GM12878 (cell line): ENCODE data around the gene CFLAR.

ENCODE experiments used
- BACH1 ChIP-seq: fragments of 450-650 bp; IDR thresholded peaks from 2 replicates; pipeline ENCODE4 v1.6.1; 2017; ENCODE audit warnings: mild to moderate bottlenecking, borderline replicate concordance
- CBFB ChIP-seq: IDR thresholded peaks from 2 replicates; pipeline ENCODE4 v1.6.1; 2016; ENCODE audit warnings: antibody characterized with exemption, low read depth
- CHD2 ChIP-seq: IDR thresholded peaks from 2 replicates; pipeline ENCODE4 v1.6.1; 2011; ENCODE audit warnings: low read depth, low read length, improper control_type of control experiment, borderline replicate concordance
- JUND ChIP-seq: IDR thresholded peaks from 2 replicates; pipeline ENCODE4 v1.6.1; 2012; ENCODE audit warnings: low read depth, mild to moderate bottlenecking, low read length, improper control_type of control experiment, moderate library complexity
- MYC ChIP-seq: IDR thresholded peaks from 2 replicates; pipeline ENCODE4 v1.6.1; 2011; ENCODE audit warnings: mild to moderate bottlenecking, low read length, moderate library complexity, inconsistent platforms; ENCODE audit not compliant: insufficient read depth, insufficient replicate concordance, insufficient read length, severe bottlenecking
- POLR2A ChIP-seq: IDR thresholded peaks from 2 replicates; pipeline ENCODE4 v1.6.1; 2011; ENCODE audit warnings: low read depth, mild to moderate bottlenecking, low read length
- RAD21 ChIP-seq: IDR thresholded peaks from 2 replicates; pipeline ENCODE4 v1.6.1; 2011; ENCODE audit warnings: mild to moderate bottlenecking, low read depth, low read length, moderate library complexity; ENCODE audit not compliant: insufficient read depth
- TARDBP ChIP-seq: IDR thresholded peaks from 2 replicates; pipeline ENCODE4 v1.6.1; 2016; ENCODE audit warnings: borderline replicate concordance
- TBL1XR1 ChIP-seq: IDR thresholded peaks from 2 replicates; pipeline ENCODE4 v1.6.1; 2012; ENCODE audit warnings: low read depth, low read length, improper control_type of control experiment
- YY1 ChIP-seq: IDR thresholded peaks from 2 replicates; pipeline ENCODE4 v1.6.1; 2011; ENCODE audit warnings: low read depth, mild to moderate bottlenecking, low read length
- TF ChIP-seq, protein P1 (sequence below): IDR thresholded peaks from 2 replicates; pipeline ENCODE4 v1.6.1; 2012; ENCODE audit warnings: improper control_type of control experiment, low read depth, low read length; ENCODE audit not compliant: insufficient replicate concordance
- TF ChIP-seq, protein P2 (sequence below): IDR thresholded peaks from 2 replicates; pipeline ENCODE4 v1.6.1; 2011; ENCODE audit warnings: mild to moderate bottlenecking, low read depth, low read length, moderate library complexity; ENCODE audit not compliant: insufficient replicate concordance

DNA sequence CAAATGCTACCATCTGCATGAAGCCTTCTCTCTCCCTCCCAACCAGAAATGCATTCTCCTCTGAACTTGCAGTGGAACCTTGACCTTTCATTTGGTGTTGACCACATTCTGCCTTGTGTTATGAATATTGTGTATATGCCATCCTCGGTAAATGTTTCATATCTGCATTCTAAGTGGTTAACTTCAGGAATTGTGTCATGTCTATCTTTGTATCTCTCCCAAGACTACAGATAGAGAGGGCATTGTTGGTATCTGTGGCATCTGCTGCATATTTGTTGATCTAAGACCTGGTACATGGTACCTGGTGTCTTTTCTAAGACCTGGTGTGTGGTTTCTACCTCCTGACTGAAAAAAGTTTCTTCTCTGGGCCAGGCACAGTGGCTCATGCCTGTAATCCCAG is 101.0 kb downstream of the CFLAR start:
- no peak for TF ChIP-seq CBFB
- no peak for TF ChIP-seq POLR2A
- no peak for TF ChIP-seq TARDBP
- no peak for TF ChIP-seq RAD21
- TF ChIP-seq, protein P1, sequence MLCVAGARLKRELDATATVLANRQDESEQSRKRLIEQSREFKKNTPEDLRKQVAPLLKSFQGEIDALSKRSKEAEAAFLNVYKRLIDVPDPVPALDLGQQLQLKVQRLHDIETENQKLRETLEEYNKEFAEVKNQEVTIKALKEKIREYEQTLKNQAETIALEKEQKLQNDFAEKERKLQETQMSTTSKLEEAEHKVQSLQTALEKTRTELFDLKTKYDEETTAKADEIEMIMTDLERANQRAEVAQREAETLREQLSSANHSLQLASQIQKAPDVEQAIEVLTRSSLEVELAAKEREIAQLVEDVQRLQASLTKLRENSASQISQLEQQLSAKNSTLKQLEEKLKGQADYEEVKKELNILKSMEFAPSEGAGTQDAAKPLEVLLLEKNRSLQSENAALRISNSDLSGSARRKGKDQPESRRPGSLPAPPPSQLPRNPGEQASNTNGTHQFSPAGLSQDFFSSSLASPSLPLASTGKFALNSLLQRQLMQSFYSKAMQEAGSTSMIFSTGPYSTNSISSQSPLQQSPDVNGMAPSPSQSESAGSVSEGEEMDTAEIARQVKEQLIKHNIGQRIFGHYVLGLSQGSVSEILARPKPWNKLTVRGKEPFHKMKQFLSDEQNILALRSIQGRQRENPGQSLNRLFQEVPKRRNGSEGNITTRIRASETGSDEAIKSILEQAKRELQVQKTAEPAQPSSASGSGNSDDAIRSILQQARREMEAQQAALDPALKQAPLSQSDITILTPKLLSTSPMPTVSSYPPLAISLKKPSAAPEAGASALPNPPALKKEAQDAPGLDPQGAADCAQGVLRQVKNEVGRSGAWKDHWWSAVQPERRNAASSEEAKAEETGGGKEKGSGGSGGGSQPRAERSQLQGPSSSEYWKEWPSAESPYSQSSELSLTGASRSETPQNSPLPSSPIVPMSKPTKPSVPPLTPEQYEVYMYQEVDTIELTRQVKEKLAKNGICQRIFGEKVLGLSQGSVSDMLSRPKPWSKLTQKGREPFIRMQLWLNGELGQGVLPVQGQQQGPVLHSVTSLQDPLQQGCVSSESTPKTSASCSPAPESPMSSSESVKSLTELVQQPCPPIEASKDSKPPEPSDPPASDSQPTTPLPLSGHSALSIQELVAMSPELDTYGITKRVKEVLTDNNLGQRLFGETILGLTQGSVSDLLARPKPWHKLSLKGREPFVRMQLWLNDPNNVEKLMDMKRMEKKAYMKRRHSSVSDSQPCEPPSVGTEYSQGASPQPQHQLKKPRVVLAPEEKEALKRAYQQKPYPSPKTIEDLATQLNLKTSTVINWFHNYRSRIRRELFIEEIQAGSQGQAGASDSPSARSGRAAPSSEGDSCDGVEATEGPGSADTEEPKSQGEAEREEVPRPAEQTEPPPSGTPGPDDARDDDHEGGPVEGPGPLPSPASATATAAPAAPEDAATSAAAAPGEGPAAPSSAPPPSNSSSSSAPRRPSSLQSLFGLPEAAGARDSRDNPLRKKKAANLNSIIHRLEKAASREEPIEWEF: no peak
- TF ChIP-seq JUND: no peak
- TF ChIP-seq CHD2: no peak
- no peak for TF ChIP-seq TBL1XR1
- TF ChIP-seq BACH1: no peak
- no peak for TF ChIP-seq YY1
- no peak for TF ChIP-seq MYC
- TF ChIP-seq, protein P2, sequence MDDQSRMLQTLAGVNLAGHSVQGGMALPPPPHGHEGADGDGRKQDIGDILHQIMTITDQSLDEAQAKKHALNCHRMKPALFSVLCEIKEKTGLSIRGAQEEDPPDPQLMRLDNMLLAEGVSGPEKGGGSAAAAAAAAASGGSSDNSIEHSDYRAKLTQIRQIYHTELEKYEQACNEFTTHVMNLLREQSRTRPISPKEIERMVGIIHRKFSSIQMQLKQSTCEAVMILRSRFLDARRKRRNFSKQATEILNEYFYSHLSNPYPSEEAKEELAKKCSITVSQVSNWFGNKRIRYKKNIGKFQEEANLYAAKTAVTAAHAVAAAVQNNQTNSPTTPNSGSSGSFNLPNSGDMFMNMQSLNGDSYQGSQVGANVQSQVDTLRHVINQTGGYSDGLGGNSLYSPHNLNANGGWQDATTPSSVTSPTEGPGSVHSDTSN: no peak
